Right atrium auricular region (tissue), 2 donors: Measurements from ENCODE around the gene EPHA3. TPM values are rescaled to one million over a fixed set of nuclear protein-coding genes. Genes with fewer than 3 reads are reported as not detected.

ENCODE experiments used
- DNase-seq: peaks from one replicate; pipeline ENCODE4 v3.0.0-alpha.2; 2019; ENCODE audit warnings: low spot score
- H3K27ac ChIP-seq, 2 donors: fragments of 200-600 bp; sonication (generic); 1 replicate in 1 of 2; 2 replicates in 1 of 2; pipeline ENCODE4 v1.5.1; 2016 to 2019
- H3K27me3 ChIP-seq, 2 donors: fragments of 200-600 bp; sonication (generic); one replicate each; pipeline versions ENCODE4 v1.5.1 to v1.6.0; 2017 to 2019
- H3K36me3 ChIP-seq: fragments of 200-600 bp; sonication (generic); one replicate; pipeline ENCODE4 v1.5.1; 2016
- H3K4me1 ChIP-seq, 2 donors: fragments of 200-600 bp; sonication (generic); one replicate each; pipeline versions ENCODE4 v1.5.1 to v1.6.0; 2017 to 2019
- H3K4me3 ChIP-seq, 2 donors: fragments of 200-600 bp; sonication (generic); 1 replicate in 1 of 2; 2 replicates in 1 of 2; pipeline ENCODE4 v1.5.1; 2017 to 2019; ENCODE audit warnings: mild to moderate bottlenecking in 1 of 2, moderate library complexity in 1 of 2
- H3K9me3 ChIP-seq, 2 donors: fragments of 200-600 bp; sonication (generic); one replicate each; pipeline ENCODE4 v1.5.1; 2019
- CTCF ChIP-seq, 2 donors: fragments of 200-600 bp; sonication (generic); IDR thresholded peaks; one replicate each; pipeline ENCODE4 v1.5.1; 2019; ENCODE audit warnings: antibody characterized with exemption in 2 of 2
- total RNA-seq, 2 donors: library from RNA; depleted of rRNA; stranded (reverse); fragments of >200 nt; gene quantifications; one replicate each; pipeline ENCODE4 v1.1.0, GENCODE V29; 2016

EPHA3 gene
- total RNA-seq, 2 donors from 2014 or later = 5.3 to 5.4 TPM

GRCh38 chr3:89180334-89180733, 72.9 kb downstream of the EPHA3 start:
- H3K27ac ChIP-seq = peak overlapping the region in 1 of 2 donors; percentile 4
- H3K4me3 ChIP-seq = no peak overlapping the region
- DNase-seq = no peak

DNA sequence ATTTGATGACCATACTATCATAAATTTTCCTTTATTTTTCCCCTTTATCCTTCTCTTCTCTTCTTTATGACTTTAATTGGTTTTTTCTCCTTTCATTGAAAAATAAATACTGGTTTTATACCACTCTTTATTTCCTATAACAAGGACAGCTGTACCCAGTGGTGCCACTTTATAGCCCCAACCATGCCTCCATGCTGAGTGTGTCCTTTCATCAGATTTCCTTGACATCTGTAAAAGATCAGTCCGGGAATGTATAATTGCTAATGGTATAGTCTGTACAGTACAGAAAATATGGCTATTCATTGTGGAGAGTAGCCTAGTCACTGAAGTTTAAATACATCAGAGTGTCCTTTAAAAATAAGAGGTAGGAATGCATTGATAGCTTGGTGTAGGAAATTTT, 74.6 kb downstream of the EPHA3 start:
- no peak for DNase-seq
- no peaks in the 10 kb centered on the region for H3K36me3 ChIP-seq
- no peak overlapping the region for H3K4me3 ChIP-seq
- no peaks in the 10 kb centered on the region for H3K9me3 ChIP-seq
- H3K4me1 ChIP-seq = peaks cover 0 to 5% of the 10 kb centered on the region in 2 donors
- no peaks in the 10 kb centered on the region for H3K27me3 ChIP-seq
- H3K27ac ChIP-seq = no peak overlapping the region
- no peak for TF ChIP-seq CTCF (IDR thresholded peaks at IDR 0.05)

More at GRCh38 chr3:89180334-89180733, 72.9 kb downstream of the EPHA3 start:
- Histone ChIP-seq H3K4me1 (peaks cover 0 to 5% of the 10 kb centered on the region in 2 donors), H3K36me3 (no peaks in the 10 kb centered on the region), H3K9me3 (no peaks in the 10 kb centered on the region), H3K27me3 (no peaks in the 10 kb centered on the region)
- TF ChIP-seq CTCF (IDR thresholded peaks at IDR 0.05) = no peak

DNA sequence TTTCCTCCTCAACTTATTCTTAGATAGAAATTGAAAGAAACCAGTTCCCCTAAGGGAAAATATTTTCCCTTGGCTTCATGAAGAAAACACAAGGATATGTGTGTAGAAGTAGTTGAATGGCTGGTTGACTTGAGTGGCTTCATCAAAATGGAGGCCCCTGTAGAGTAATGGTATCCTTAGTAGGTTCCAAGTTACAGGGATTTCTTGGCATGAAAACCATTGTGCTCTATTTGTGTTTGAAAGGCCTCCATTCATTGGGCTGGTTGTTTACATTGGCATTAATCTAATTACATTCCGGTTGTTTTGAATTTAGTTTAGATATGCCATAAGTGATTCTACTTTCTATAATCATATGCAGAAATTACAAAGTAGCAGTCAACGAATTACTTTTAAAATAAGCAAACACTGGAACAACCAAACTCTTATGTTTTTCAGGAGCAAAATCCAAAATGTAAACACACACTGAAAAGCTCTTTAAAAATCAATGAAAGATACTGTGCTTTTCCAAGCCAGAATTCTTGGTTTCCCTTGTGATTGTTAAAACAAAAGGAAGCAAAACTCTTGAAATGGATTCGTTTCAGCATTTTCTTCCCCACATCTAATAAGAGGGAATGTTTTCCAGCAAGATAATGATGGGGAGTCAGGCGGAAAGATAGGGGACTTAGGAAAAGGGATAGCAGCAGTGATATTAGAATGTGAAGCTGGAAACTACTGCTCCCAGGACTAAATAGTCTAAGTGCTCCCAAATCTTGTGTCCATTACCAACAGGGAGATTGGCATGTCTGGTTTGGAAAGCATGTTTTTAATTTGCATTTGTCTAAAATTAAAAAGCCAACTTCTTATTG, 77.0 kb downstream of the EPHA3 start:
- Histone ChIP-seq H3K27ac (no peak overlapping the region), H3K4me1 (peaks cover 0 to 5% of the 10 kb centered on the region in 2 donors), H3K4me3 (no peak overlapping the region), H3K27me3 (no peaks in the 10 kb centered on the region), H3K9me3 (no peaks in the 10 kb centered on the region), H3K36me3 (no peaks in the 10 kb centered on the region)
- TF ChIP-seq CTCF (IDR thresholded peaks at IDR 0.05) = no peak
- no peak for DNase-seq

DNA sequence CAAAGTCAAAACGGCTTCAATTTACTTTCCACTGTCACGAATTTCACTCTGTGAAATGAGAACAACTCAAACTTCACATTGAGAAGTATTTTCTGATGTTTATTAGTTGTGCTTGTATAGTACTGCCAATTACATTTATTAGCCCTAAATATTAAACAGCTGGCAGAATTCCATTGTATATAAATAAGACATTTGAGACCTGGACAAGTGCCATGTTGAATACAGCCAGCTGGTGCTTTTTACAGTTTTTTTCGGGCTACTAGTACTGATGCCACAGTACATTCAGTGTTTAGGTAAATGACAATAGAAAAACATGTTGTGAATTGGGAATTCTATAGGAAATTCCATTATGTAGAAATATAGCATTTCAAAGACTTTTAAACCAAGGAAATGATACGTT, 79.0 kb downstream of the EPHA3 start:
- H3K27me3 ChIP-seq = no peaks in the 10 kb centered on the region
- H3K4me1 ChIP-seq = no peaks in the 10 kb centered on the region
- H3K4me3 ChIP-seq = no peak overlapping the region
- no peak overlapping the region for H3K27ac ChIP-seq
- H3K9me3 ChIP-seq = no peaks in the 10 kb centered on the region
- no peak for TF ChIP-seq CTCF (IDR thresholded peaks at IDR 0.05)
- H3K36me3 ChIP-seq = no peaks in the 10 kb centered on the region
- no peak for DNase-seq

DNA sequence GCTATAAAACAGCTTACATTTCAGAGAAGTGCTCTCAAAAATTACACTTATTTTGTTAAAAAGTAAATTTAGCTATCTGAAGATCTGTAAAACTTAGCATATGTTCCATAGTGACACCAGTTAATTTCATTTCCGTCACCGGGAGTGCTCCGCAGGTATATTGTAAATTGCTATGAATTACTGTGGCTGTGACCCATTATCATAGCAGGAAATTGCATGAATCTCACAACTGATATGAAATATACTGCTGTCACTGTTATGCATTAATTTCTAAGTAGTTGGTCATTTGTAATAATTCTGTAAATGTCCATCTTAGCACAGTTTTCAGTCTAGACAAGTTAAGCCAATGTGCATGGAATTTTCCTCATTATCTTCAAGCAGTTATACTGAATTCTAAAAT, 91.2 kb downstream of the EPHA3 start:
- DNase-seq = no peak
- Histone ChIP-seq H3K9me3 (no peaks in the 10 kb centered on the region), H3K4me3 (no peak overlapping the region), H3K27me3 (no peaks in the 10 kb centered on the region), H3K4me1 (no peaks in the 10 kb centered on the region), H3K27ac (no peak overlapping the region), H3K36me3 (no peaks in the 10 kb centered on the region)
- TF ChIP-seq CTCF (IDR thresholded peaks at IDR 0.05) = no peak
